Umbilical cord (tissue), 2 donors: ENCODE results near the gene AK5. TPM values are rescaled to one million over a fixed set of nuclear protein-coding genes. Genes with fewer than 3 reads are reported as not detected.

Source experiments
- DNase-seq: peaks from one replicate; pipeline ENCODE4 v3.0.0-alpha.2; 2015; ENCODE audit warnings: low spot score
- total RNA-seq: library from RNA; depleted of rRNA; stranded (reverse); fragments of >200 nt; gene quantifications from one replicate; pipeline ENCODE4 v1.2.3, GENCODE V29; 2014; ENCODE audit warnings: low replicate concordance; ENCODE audit not compliant: insufficient read depth

The AK5 gene
- total RNA-seq, 1 donor from 2014 or later: 9.9 TPM

DNA sequence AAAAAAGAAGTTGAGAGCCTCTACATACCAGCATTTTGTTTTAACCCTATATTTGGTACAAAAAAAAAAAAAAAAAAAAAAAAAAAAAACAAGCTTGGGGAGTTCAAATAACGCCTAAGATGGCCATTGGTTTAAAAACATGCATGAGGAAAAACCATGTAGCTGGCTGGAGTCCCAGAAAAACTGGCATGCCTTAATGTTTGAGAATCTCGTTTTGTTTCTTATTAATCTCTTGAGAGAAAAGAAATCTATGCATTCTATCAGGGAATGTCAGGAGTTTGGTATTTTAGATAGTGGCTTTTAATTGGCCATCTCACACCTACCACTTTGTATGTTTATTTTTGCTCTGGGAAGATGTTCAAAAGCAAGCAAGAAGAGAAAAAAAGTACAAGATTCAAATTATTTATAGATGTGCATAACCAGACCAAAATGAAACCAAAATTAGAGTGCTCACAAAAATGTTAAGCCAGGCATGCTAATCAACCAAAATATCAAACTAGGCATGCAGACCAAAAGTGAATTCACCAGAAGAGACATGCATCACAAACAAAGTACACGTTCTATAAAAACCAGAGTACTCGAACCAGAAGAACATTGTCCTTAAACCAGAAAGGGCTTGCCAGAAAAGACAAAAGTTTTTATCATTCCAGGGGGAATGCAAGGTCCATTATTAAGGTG, 156.6 kb downstream of the AK5 start:
- DNase-seq: peak; percentile 49

DNA sequence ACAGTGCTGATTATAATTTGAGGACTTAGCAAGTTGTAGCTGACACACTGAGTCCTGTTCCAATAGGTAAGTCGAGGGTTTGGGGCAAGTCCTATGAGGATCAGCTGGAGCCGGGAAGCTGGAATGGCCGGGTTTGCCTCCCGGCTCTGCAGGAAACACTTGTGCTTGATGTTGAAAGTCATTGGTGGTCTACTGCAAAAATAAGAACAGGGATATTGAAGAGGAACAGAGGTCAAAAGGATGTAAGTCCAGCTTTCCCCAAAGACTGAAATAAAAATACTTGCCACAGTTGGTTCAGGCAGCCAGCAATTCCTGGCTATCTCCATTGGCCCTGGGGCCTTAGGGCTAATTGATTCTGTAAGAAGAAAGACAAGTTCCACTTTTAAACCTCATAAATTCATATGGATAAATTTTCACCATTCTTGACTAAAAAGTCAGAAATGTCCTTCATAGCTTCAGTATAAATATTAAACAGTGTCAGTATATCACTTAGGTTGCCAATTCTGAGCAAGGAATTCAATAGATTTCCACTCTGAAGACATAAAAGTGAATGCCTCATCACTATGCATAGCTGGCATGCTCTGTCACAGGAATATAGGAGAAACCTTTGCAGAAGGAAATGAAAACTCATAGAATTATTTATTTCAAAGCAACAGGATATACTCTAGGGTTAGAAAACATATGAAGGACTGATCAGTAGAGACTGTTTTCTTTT, 165.2 kb downstream of the AK5 start:
- no peak for DNase-seq

- DNase-seq: no peak
Measured at GRCh38 chr1:77447669-77448068, 165.8 kb downstream of the AK5 start.

- no peak for DNase-seq
Measured at GRCh38 chr1:77459881-77460280, 178.1 kb downstream of the AK5 start.

GRCh38 chr1:77461691-77462090, 179.9 kb downstream of the AK5 start:
- DNase-seq: no peak

DNA sequence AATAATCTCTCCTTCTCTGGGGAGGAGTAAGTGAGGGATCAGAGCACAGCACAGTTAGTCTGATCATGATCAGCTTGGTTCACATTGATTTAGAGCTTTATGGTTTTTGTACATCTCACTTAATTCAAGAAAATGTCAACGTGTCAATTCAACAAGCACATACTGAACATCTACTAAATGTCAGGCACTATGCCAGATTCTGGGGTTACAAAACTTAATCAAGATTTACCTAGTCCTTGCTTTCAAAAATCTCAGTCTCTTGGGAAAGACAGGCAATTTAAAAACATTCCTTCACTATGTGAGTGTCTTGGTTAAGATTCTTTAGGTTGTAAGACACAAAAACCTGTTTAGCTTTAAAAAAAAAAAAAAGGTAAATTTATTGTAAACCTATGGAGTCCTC, 181.4 kb downstream of the AK5 start:
- no peak for DNase-seq

- no peak for DNase-seq
Measured at GRCh38 chr1:77465139-77465538, 183.3 kb downstream of the AK5 start.

DNA sequence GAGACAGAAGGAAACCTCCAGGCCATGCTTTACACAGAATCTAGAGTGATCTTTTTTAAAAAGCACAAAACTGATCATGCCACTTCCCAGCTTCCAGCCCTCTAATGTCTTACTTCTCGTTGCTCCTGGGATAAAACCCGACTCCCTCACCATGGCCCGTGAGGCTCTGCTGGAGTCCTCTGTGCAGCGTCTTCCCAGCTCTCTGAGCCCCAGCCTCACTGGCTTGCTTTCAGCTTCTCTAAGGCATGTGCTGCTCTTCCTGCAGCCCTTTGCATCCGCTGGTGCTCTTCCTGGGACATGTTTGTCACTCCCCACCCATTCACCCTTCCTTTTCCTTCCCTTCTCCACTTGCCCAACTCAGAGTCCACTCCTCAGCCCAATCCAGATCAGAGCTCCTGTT, 184.1 kb downstream of the AK5 start:
- DNase-seq: no peak

GRCh38 chr1:77467021-77467595, 185.3 kb downstream of the AK5 start:
- DNase-seq: no peak

DNA sequence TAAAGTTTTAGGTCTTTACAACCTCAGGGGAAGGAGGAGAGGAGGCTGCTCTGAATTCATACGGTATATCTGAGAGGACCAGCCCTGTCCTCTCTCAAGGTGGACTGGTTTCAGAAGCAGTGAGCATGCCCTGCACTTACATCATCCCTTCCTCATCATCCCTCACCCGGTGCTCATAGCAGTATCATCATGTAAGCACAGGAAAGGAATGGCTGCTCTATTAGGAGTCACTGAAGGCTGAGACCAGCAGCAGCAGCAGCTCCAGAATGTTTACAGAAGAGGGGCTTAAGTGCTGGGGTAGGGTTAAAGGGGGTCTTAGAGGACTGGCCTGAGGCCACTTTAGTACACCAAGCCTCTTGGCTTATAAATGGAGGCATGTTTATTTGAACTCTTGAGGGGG, 185.9 kb downstream of the AK5 start:
- no peak for DNase-seq

- DNase-seq: peak; percentile 2
Measured at GRCh38 chr1:77468257-77468948, 186.6 kb downstream of the AK5 start.

DNA sequence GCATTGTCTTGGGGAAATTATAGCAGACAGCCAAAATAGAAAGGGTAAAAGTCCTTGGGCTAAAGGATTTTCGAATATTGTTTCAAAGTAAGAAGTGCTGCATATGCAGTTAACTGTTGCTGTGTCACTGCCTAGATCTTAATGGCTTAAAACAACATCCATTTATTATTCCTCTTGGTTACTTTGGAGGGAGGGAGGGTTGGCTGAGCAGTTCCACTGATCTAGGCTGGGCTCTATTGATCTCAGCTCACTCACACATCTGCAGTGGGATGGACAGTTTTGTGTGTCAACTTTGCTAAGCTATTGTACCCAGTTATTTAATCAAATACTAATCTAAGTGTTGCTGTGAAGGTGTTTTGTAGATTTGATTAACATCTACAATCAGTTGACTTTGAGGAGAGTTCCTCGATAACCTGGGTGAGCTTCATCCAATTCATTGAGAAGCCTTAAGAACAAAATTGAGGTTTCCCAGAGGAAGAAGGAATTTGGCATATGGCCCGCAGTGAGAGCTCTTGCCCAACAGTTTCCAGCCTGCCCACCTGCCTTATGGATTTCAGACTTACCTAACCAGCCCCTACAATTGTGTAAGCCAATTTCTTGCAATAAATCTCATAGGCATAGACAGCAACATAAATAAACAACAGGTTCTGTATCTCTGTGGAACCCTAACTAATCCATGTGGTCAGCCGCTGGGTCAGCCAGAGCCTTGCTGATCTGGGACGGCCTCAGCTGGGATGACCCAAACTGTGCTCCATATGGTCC, 187.3 kb downstream of the AK5 start:
- DNase-seq: no peak

GRCh38 chr1:77471691-77472090, 189.9 kb downstream of the AK5 start:
- DNase-seq: no peak

- DNase-seq: no peak
Measured at GRCh38 chr1:77473690-77474089, 191.9 kb downstream of the AK5 start.

GRCh38 chr1:77475641-77476040, 193.8 kb downstream of the AK5 start:
- no peak for DNase-seq

GRCh38 chr1:77476475-77476874, 194.7 kb downstream of the AK5 start:
- no peak for DNase-seq

DNA sequence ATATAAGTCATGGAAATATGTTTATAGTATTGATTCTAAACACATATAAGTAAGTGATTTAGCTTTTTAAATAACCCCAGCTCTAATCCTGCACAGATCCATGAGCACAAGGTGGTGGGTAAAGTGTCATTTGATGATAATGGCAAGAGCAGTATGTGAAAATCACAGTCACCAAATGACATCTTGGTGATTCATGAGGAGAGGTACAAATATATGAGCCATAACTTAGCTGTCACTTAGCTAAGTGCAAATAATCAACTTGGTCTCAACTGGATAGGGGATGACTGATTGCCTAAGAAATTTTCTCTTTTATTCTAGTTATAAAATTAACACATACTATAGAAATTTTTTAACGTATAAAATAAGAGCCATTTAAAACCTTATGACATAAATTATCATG, 202.5 kb downstream of the AK5 start:
- no peak for DNase-seq

GRCh38 chr1:77484926-77485325, 203.1 kb downstream of the AK5 start:
- DNase-seq: no peak

GRCh38 chr1:77487631-77488030, 205.8 kb downstream of the AK5 start:
- DNase-seq: no peak

GRCh38 chr1:77489910-77490309, 208.1 kb downstream of the AK5 start:
- DNase-seq: no peak

DNA sequence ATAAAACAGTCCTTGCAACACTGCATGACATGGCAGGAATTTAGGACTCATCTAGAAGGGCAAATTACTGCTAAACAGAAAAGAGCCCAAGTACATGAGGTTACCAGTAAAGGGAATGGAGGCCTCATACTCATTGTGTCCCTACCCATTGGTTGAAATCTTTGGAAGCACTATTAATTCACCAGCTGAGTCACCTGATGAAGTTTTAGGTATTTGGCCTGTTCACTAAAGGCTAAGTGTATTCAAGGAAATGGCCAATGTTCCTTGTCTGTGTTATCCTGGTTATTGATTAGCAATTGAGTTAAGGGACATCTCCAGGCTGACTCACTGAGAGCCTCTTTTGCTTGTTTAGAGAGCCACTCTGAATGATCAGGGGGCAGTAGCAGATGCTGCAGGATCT, 212.2 kb downstream of the AK5 start:
- no peak for DNase-seq

GRCh38 chr1:77498918-77499317, 217.1 kb downstream of the AK5 start:
- DNase-seq: no peak
